ENCODE measurements around the gene NEDD9.
A peak's percentile ranks its signal among the peaks of the same experiment; 100 is the strongest.

NEDD9 gene

GRCh38 chr6:11260249-11261038, 28.0 kb upstream of the NEDD9 start:
- no peak for DNase-seq

DNA sequence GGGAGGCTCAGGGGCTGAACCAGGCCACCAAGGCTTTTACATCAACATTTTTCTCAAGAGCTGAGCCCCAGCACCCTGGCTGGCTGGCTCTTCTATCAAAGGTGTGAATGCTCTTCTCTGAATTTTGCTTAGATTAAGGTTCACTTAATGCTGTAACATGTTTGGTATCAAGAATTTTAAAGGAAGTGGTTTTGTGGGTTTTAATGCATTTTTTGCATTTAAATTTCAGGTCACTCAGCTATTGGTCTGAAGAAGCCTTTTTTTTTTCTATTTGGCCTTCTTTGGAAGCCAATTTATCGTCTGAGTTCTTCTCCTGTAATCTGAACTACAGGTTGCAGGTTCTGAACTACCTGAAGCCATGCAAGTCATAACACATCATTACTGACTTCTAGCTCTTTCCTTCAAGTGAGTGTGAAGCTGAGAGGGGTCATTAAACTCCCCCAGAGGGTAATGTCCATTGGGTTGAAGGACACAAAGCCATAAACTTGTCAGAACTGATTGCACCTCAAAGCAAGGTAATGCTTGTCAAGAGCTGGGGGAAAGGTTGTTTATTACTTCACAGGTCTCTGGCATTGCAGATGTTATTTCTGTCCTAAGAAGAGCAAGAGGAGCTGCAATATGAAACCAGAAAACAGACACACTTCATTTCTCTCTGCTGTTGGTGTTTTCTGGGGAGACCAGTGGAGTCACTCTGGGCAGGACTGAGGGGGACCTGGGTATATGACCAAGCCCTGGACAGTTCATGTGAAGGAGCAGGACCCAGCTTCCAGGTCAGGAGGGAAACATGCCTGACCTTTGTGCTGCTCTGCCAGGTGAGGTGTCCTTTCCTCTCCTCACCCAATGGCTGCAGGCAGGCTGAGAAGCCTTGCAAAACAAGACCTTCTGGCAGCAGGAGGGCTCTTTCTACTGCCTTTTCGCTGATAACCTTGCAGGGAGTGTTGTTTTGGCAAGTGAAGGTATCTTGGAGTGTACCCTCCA, 26.1 kb upstream of the NEDD9 start:
- DNase-seq = no peak

DNA sequence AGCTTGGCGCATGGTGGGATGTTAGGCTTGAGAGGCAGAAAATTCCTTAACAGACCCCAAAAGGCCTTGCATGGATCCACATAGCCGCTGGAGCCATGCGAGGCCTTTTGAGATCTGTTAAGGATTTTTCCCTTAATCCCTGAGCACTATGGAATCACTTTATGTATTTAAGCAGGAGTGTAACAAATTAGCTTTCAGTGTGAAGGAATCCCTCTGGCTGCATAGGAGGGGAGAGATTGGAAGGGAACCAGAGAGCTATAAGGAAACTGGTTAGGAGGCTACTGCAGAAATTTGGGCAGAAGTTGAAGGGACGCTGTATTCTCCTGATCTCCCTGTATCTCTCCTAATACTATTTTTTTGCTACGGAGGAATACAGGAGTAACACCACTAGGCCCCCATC, 23.1 kb upstream of the NEDD9 start:
- DNase-seq = no peak

- DNase-seq = no peak
These were observed 21.1 kb upstream of the NEDD9 start for GRCh38 chr6:11253594-11253993.

DNA sequence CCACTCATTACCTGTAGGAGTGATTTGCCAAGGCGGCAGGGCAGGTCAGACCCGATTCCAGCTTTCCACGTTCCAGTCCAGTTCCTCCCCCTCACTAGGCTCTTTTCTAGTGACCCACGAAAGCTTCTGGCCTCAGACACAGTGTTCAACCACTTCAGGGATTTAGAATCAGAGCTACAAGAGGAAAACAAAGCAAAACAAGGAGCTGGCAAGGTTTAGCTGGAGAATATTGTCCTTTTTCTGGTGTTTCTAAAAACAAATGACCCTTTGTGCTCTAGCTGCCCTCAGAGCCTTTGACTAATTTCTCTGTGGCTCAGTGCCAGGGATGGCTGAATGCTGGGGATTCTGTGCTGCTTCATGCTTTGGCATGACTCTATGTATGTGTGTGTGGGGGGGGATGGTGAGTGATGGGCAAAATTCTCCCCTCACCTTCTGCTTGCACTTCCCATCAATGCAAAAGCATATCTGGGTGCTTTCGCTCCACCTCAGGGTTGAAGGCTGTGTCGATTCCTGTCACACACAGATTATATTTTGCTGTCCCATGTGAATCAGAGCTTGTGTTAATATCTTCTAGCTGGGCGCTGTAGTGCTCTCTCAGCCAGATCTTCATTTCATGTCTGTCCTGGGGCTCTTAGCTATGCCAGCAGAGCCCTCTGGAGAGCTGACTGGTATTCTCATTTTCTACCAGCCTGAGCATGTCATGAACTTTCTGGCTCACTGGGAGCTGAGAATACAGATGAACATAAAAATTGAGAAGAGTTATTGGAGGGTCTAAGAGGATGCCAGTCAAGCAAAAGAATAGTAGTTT, 19.3 kb upstream of the NEDD9 start:
- DNase-seq = no peak

DNA sequence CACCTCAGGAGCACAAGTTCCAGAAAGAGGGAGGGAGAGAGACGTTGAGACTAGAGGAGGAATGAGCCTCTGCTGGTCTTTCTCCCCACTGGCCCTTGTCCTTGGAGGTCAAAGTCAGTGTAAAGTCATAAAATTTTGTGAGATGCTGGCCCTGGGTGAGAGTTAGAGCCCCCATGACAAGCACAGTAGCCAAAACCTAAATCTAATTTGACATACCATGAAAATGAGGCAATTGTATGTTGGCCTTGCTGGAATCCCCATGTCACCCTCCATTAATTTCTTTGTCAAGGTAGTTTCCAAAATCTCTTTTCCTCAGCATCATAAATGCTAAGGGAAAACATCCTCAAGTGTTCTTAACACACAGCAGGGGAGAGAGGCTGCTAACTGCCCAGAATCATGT, 17.6 kb upstream of the NEDD9 start:
- no peak for DNase-seq

DNA sequence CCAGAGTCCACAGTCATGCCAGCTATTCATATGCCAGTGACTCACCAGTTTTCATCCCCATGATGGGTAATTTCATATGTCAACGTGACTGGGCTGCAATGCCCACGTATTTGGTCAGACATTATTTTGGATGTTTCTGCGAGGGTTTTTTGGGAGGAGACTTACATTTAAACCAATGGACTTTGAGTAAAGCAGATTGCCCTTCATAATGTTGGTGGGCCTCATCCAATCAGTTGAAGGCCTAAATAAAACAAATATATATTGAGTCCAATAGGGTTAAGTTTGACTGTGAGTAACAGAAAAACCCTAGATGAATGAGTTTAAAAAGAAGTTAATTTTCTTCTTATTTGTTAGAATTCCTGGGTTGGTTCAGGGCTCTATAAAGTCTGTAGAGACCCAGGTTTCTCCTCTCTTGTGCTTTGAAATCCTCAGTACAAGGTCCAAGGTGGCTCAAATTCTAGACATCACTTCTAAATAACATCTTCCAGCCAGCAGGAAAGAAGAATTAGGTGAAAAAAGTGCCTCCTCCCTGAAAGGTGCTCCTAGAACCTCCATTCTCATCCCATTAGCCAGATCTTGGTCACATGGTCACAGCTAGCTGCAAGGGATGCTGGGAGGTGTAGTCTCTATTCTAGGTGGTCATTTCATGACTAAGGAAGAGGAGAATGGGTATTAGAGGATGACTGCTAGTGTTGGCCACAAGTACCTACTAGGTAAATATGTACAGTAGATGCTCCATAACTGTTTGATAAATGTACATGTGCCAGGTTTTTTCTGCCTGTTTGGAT, 16.7 kb upstream of the NEDD9 start:
- DNase-seq = no peak

GRCh38 chr6:11246722-11247121, 14.3 kb upstream of the NEDD9 start:
- no peak for DNase-seq

GRCh38 chr6:11245381-11246256, 13.2 kb upstream of the NEDD9 start:
- no peak for DNase-seq

GRCh38 chr6:11244387-11245126, 12.1 kb upstream of the NEDD9 start:
- no peak for DNase-seq

- DNase-seq = no peak
These were observed 11.4 kb upstream of the NEDD9 start for GRCh38 chr6:11243861-11244260.

- no peak for DNase-seq
These were observed 10.2 kb upstream of the NEDD9 start for GRCh38 chr6:11242711-11243110.

DNA sequence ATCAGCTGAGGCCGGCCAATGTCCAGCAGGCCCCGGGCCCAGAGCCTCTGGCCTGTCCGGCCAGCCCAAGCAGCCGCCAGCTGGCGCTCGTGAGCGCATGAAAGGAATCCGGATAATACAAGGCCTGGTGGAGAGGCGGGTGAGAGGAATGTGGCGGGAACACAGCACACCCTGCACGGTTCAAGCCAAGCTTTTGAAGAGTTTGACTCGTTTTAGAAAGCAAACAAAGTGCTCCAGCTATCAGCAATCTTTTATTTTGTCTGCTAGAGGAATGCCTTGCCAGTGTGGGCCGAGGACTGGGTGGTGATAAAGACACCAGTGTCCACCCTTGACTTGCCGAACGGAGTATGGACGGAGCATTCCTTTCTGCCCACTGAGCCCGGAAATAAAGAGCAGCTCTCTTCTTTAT, 9.3 kb upstream of the NEDD9 start:
- no peak for DNase-seq

DNA sequence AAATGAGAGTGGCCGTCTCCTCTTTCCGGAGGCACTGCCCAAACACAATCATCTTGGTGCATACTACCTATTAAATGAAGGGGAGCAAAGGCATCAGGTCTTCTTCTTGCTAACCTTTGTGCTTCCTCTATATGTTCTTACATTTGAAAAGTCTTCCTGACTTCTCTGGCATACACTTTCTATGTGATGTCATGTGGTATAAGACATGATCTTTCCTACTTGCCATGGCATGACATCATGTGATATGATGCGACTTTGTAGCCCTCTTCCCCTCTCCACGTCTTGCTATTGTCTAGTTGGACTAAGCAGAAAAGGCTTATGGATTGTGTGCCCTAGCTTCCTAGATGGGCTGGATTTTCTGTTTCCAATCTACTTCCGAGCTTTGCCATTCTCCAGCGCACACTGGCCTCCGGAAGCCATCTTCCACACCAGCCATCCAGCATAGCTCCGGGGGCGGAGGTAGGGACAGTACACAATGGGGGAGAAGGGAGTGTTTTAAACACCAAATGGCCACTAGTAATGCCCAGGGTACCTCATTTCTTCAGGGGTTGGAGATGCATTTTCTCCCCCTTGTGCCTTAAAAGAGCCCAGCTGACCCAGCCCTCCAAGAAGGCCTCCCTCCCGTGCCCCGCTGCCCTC, 8.8 kb upstream of the NEDD9 start:
- no peak for DNase-seq

DNA sequence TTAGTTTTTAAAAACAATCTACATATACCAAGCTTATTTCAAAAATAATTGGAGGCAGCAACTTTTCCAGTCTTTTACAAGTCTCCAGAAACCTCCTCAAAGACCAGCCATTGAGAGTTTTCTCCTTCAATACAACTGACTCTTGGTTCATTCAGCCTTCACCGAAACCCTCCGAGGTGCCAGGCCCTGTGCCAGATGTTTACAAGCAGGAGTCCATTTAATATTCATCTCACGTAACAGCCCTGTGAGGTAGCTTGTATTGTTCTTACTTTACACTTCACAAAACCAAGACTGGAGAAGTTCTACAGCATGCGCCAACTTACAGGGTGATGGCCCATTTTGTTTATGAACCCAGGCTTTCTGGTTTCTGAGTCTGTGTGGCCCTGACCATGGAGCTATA, 5.5 kb upstream of the NEDD9 start:
- no peak for DNase-seq

GRCh38 chr6:11237428-11237827, 5.0 kb upstream of the NEDD9 start:
- DNase-seq = no peak

- DNase-seq = no peak
These were observed 4.4 kb upstream of the NEDD9 start for GRCh38 chr6:11236915-11237314.

DNA sequence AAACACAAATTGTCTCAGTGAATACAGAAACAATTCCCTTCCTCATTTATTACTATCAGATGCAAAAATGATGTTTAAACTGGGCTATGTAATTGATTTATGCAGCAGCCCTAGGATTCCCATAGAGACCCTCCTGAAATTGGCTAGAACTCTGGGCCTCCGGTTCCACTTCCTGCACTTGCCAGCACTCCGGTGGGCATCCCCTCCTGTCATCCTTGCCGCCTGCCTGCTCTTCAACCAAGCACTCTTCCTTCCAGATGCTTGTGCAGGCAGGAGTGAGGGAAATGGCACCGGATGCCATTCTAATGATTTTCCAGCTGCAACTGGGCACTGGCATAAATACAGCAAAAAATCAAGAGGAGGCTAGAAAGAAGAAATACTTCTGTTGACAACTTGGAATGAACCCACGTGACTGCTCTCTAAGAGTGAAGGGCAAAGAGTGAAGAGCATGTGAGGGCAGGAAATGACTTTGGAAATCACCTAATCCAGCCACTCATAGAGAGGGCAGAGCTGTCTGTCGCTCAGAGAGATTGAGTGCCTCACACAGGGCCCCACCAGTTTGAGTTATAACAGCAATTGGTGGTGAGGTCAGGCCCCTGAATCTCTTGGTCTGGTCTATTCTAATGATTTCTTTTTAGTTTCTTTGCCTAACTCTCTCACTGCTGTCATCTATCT, 3.7 kb upstream of the NEDD9 start:
- DNase-seq = peak; percentile 27

- no peak for DNase-seq
These were observed 2.6 kb upstream of the NEDD9 start for GRCh38 chr6:11235062-11235461.

Measured in CD4-positive, alpha-beta T cell treated with Interleukin-6 for 4 hours (primary cell).